PC-9 (cell line): ENCODE data around the gene PLB1. TPM values are rescaled to one million over a fixed set of nuclear protein-coding genes. Genes with fewer than 3 reads are reported as not detected.

Experiments
- BruUV-seq: library from RNA; stranded (reverse); fragments of 400-500 nt; replicated peaks from 2 replicates; lab custom pipeline; 2021; lab: Mats Ljungman, UMichigan
- CTCF ChIA-PET: fragments of 300-600 bp; sonication (Branson Sonifier 250); formaldehyde crosslinking; loops from one replicate; lab custom pipeline; 2022; ENCODE audit warnings: antibody characterized with exemption; lab: Charles Lee
- POLR2A ChIA-PET: fragments of 300-600 bp; sonication (Branson Sonifier 250); formaldehyde crosslinking; loops from one replicate; lab custom pipeline; 2022; ENCODE audit warnings: antibody characterized with exemption; ENCODE audit not compliant: unreplicated experiment; lab: Charles Lee
- DNase-seq, 2 experiments: peaks; one replicate each; pipeline versions ENCODE4 v3.0.0 to v3.0.0-alpha.2; 2015 to 2022; ENCODE audit warnings: mixed read lengths in 1 of 2
- H2AFZ ChIP-seq: fragments of 200-600 bp; sonication (generic); 2 replicates; pipeline ENCODE4 v1.8.1; 2017; ENCODE audit warnings: antibody characterized with exemption
- H3F3A ChIP-seq: fragments of 200-600 bp; sonication (generic); 2 replicates; pipeline ENCODE4 v1.8.1; 2017; ENCODE audit warnings: antibody characterized with exemption, mild to moderate bottlenecking, low read depth; ENCODE audit not compliant: insufficient read depth
- H3K27ac ChIP-seq: fragments of 200-600 bp; sonication (generic); 2 replicates; pipeline ENCODE4 v1.6.1; 2016; ENCODE audit warnings: mixed run types
- H3K27me3 ChIP-seq: fragments of 200-600 bp; sonication (generic); 2 replicates; pipeline ENCODE4 v1.6.1; 2016; ENCODE audit warnings: low read depth, mixed run types; ENCODE audit not compliant: insufficient read depth
- H3K36me3 ChIP-seq: fragments of 200-600 bp; sonication (generic); 2 replicates; pipeline ENCODE4 v1.6.1; 2016; ENCODE audit warnings: low read depth, mixed run types
- H3K4me1 ChIP-seq: fragments of 200-600 bp; sonication (generic); replicated peaks from 2 replicates; pipeline ENCODE4 v1.6.1; 2016; ENCODE audit warnings: mixed run types; ENCODE audit not compliant: insufficient read depth
- H3K4me2 ChIP-seq: fragments of 200-600 bp; sonication (generic); 2 replicates; pipeline ENCODE4 v1.6.1; 2017; ENCODE audit warnings: mixed run types
- H3K4me3 ChIP-seq: fragments of 200-600 bp; sonication (generic); 2 replicates; pipeline ENCODE4 v1.6.1; 2016; ENCODE audit warnings: mixed run types
- H3K79me2 ChIP-seq: fragments of 200-600 bp; sonication (generic); 2 replicates; pipeline ENCODE4 v1.6.1; 2017; ENCODE audit warnings: low read depth, mixed run types
- H3K9me2 ChIP-seq: fragments of 200-600 bp; sonication (generic); 2 replicates; pipeline ENCODE4 v1.8.1; 2017; ENCODE audit warnings: mild to moderate bottlenecking; ENCODE audit not compliant: insufficient read depth
- H3K9me3 ChIP-seq: fragments of 200-600 bp; sonication (generic); 2 replicates; pipeline ENCODE4 v1.8.1; 2016; ENCODE audit warnings: low read depth; ENCODE audit not compliant: insufficient read depth
- H4K20me1 ChIP-seq: fragments of 200-600 bp; sonication (generic); 2 replicates; pipeline ENCODE4 v1.8.1; 2017; ENCODE audit not compliant: insufficient read depth
- EZH2 ChIP-seq: fragments of 200-600 bp; sonication (generic); IDR thresholded peaks from 2 replicates; pipeline ENCODE4 v1.8.0; 2017; ENCODE audit warnings: antibody characterized with exemption, low read depth
- intact Hi-C: fragments of 100-400 bp; cut with micrococcal nuclease; formaldehyde crosslinking; loops from one replicate; pipeline ENCODE4 v1.10.0; 2022; ENCODE audit not compliant: unreplicated experiment
- total RNA-seq: library from RNA; stranded (reverse); gene quantifications from 2 replicates; pipeline ENCODE4 v1.2.3, GENCODE V29; 2021
- TF ChIP-seq, protein P1 (sequence below): fragments of 200-600 bp; sonication (generic); conservative IDR thresholded peaks from 2 replicates; pipeline ENCODE4 v1.6.1; 2017; ENCODE audit warnings: mixed run types, antibody characterized with exemption, mild to moderate bottlenecking, moderate library complexity

Gene PLB1
- total RNA-seq, 1 experiment from 2014 or later: 2.7 TPM

DNA sequence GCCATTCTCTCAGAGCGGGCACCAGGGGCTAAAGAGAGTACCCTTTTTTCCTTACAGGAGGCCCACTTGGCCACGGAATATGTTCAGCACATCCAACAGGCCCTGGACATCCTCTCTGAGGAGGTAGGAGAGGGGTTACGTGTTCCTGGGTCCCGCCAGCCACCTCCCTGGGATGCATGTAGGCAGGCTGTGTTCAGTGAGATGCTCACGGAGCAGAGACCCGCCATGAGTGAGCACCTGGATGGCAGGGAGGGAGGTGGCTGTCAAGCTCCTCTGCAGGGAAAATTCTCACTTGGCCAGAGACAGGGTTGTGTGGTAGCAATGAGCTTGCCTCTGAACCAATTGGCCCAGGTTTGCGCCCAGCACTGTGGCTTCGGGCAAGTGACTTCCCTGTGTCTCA, 132.6 kb downstream of the PLB1 start:
- intact Hi-C loops: no loop called here
- peaks cover 29% of the 10 kb centered on the region for H3K4me1 ChIP-seq
- CTCF ChIA-PET: no interaction called here
- no peak overlapping the region for H3K27ac ChIP-seq
- no peak for DNase-seq
- H3K36me3 ChIP-seq: no peaks in the 10 kb centered on the region
- H3K9me2 ChIP-seq: no peaks in the 10 kb centered on the region
- TF ChIP-seq, protein P1, sequence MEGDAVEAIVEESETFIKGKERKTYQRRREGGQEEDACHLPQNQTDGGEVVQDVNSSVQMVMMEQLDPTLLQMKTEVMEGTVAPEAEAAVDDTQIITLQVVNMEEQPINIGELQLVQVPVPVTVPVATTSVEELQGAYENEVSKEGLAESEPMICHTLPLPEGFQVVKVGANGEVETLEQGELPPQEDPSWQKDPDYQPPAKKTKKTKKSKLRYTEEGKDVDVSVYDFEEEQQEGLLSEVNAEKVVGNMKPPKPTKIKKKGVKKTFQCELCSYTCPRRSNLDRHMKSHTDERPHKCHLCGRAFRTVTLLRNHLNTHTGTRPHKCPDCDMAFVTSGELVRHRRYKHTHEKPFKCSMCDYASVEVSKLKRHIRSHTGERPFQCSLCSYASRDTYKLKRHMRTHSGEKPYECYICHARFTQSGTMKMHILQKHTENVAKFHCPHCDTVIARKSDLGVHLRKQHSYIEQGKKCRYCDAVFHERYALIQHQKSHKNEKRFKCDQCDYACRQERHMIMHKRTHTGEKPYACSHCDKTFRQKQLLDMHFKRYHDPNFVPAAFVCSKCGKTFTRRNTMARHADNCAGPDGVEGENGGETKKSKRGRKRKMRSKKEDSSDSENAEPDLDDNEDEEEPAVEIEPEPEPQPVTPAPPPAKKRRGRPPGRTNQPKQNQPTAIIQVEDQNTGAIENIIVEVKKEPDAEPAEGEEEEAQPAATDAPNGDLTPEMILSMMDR: no peak
- no peak for TF ChIP-seq EZH2
- no peak overlapping the region for H2AFZ ChIP-seq
- POLR2A ChIA-PET: no interaction called here
- H3K4me3 ChIP-seq: no peak overlapping the region
- H3K4me2 ChIP-seq: no peak overlapping the region
- H3K27me3 ChIP-seq: no peaks in the 10 kb centered on the region
- peaks cover 10% of the 10 kb centered on the region for H3F3A ChIP-seq
- H4K20me1 ChIP-seq: no peaks in the 10 kb centered on the region
- no peaks in the 10 kb centered on the region for H3K79me2 ChIP-seq
- H3K9me3 ChIP-seq: no peaks in the 10 kb centered on the region
- no TSS peak for BruUV-seq

DNA sequence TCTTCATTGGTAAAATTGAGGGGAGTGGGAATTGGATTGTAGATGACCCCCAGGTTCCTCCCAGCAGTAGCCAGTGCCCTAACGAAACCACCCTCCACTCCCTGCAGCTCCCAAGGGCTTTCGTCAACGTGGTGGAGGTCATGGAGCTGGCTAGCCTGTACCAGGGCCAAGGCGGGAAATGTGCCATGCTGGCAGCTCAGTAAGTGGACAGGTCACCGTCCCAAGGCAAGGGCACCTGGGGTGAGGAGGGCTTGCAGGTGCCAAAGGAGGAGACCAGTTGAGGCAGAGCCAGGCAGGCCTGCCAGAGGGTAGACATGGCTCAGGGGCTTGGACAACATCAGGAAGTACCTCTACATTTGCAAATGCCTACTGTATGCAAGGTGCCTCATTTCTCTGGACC, 133.1 kb downstream of the PLB1 start:
- ChIA-PET POLR2A (no interaction called here), CTCF (no interaction called here)
- Histone ChIP-seq H3K4me2 (no peak overlapping the region), H2AFZ (no peak overlapping the region), H3K27ac (no peak overlapping the region), H3K4me3 (no peak overlapping the region), H3K36me3 (no peaks in the 10 kb centered on the region), H3K9me3 (no peaks in the 10 kb centered on the region), H3K79me2 (no peaks in the 10 kb centered on the region), H3F3A (peaks cover 11% of the 10 kb centered on the region), H3K4me1 (peaks cover 33% of the 10 kb centered on the region), H3K27me3 (no peaks in the 10 kb centered on the region), H3K9me2 (no peaks in the 10 kb centered on the region), H4K20me1 (no peaks in the 10 kb centered on the region)
- DNase-seq: no peak
- intact Hi-C loops: no loop called here
- TF ChIP-seq, protein P1: no peak
- no peak for TF ChIP-seq EZH2
- no TSS peak for BruUV-seq

DNA sequence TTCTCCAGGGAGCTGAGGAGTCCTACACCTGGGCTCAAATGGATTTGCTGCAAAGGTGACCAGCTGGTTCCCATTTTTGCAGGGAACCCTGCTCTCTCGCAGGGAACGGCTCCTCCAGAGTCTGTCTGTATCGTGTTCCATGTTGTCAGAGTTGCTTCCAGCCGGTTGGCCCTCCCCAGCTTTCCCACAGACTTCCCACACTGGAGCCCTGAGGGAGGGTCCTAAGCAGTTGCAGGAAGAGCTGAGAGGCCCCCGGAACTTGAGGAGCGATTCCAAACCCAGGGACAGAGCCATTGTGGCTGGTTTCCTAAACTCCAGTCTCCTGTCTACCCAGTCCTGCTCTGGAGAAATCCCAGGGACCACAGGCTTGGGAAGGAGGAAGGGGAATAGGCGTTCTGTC, 134.1 kb downstream of the PLB1 start:
- H3K27ac ChIP-seq: no peak overlapping the region
- H3K4me3 ChIP-seq: no peak overlapping the region
- intact Hi-C loops: no loop called here
- BruUV-seq: no TSS peak
- no peaks in the 10 kb centered on the region for H3K36me3 ChIP-seq
- no peak for TF ChIP-seq EZH2
- TF ChIP-seq, protein P1: no peak
- no peak overlapping the region for H2AFZ ChIP-seq
- H3K9me3 ChIP-seq: no peaks in the 10 kb centered on the region
- H4K20me1 ChIP-seq: no peaks in the 10 kb centered on the region
- POLR2A ChIA-PET: no interaction called here
- H3K9me2 ChIP-seq: no peaks in the 10 kb centered on the region
- no peak for DNase-seq
- no peak overlapping the region for H3K4me2 ChIP-seq
- peaks cover 18% of the 10 kb centered on the region for H3F3A ChIP-seq
- CTCF ChIA-PET: no interaction called here
- H3K79me2 ChIP-seq: no peaks in the 10 kb centered on the region
- H3K27me3 ChIP-seq: no peaks in the 10 kb centered on the region
- H3K4me1 ChIP-seq: peaks cover 33% of the 10 kb centered on the region
